Measurements from ENCODE around the gene SEPTIN8.

Gene SEPTIN8

GRCh38 chr5:132812123-132812765, 35.2 kb upstream of the SEPTIN8 start:
- Histone ChIP-seq H3K36me3 (ENCODE audit: control insufficient read depth in 2 of 2, insufficient read depth in 1 of 2, low read length in 2 of 2) (no peaks in the 10 kb centered on the region), H3K27ac (ENCODE audit: extremely low read depth, low read depth, low read length) (no peak overlapping the region), H3K4me1 (ENCODE audit: control insufficient read depth, insufficient read depth, low read length) (peaks cover 14% of the 10 kb centered on the region), H3K9me3 (ENCODE audit: control insufficient read depth, insufficient read depth, low read depth, low read length) (no peaks in the 10 kb centered on the region), H3K4me3 (ENCODE audit: low read depth, low read length) (no peak overlapping the region; the same call in 1 of the 2 replicates)
- TF ChIP-seq ZNF610 (tag by site-specific recombination; IDR thresholded peaks at IDR 0.05; ENCODE audit: borderline replicate concordance) (no peak), ZNF292 (tag by site-specific recombination; IDR thresholded peaks at IDR 0.05; ENCODE audit: borderline replicate concordance, low read depth) (no peak), ZNF350 (tag by site-specific recombination; IDR thresholded peaks at IDR 0.05) (no peak), SP3 (tag by site-specific recombination; IDR thresholded peaks at IDR 0.05) (no peak), RBAK (tag by site-specific recombination; IDR thresholded peaks at IDR 0.05) (no peak), ZNF24 (tag by site-specific recombination; IDR thresholded peaks at IDR 0.05) (no peak), KLF1 (tag by site-specific recombination; IDR thresholded peaks at IDR 0.05) (no peak), ZNF768 (tag by site-specific recombination; IDR thresholded peaks at IDR 0.05) (no peak), HIC1 (tag by site-specific recombination; IDR thresholded peaks at IDR 0.05) (no peak), ZNF449 (tag by site-specific recombination; IDR thresholded peaks at IDR 0.05) (no peak), ZNF223 (tag by site-specific recombination; IDR thresholded peaks at IDR 0.05) (no peak), ZBTB49 (tag by site-specific recombination; IDR thresholded peaks at IDR 0.05; ENCODE audit: low read depth) (no peak), ZSCAN18 (tag by site-specific recombination; IDR thresholded peaks at IDR 0.05) (no peak), ZNF23 (tag by site-specific recombination; IDR thresholded peaks at IDR 0.05; ENCODE audit: borderline replicate concordance) (no peak)
- POLR2A ChIA-PET: no interaction called here
- CTCF ChIA-PET: interaction anchor here (0.6 to 0.7 kb wide), 2 partner anchors 8 to 287 kb away, joined by 3 read pairs; no protein-coding TSS in a partner anchor

GRCh38 chr5:132810605-132811004, 33.6 kb upstream of the SEPTIN8 start:
- H3K27ac ChIP-seq (ENCODE audit: extremely low read depth, low read depth, low read length): no peak overlapping the region
- POLR2A ChIA-PET: no interaction called here
- no peaks in the 10 kb centered on the region for H3K36me3 ChIP-seq (ENCODE audit: control insufficient read depth in 2 of 2, insufficient read depth in 1 of 2, low read length in 2 of 2)
- H3K4me1 ChIP-seq (ENCODE audit: control insufficient read depth, insufficient read depth, low read length): peaks cover 8% of the 10 kb centered on the region; the same call in 1 of the 2 replicates
- no peak overlapping the region for H3K4me3 ChIP-seq (ENCODE audit: low read depth, low read length)
- TF ChIP-seq BCL6B (tag by site-specific recombination; IDR thresholded peaks at IDR 0.05): no peak
- no peak for TF ChIP-seq ZNF530 (tag by site-specific recombination; IDR thresholded peaks at IDR 0.05; ENCODE audit: low read depth)
- TF ChIP-seq ZNF112 (tag by site-specific recombination; IDR thresholded peaks at IDR 0.05): no peak
- no peak for TF ChIP-seq ZNF707 (tag by site-specific recombination; IDR thresholded peaks at IDR 0.05)
- TF ChIP-seq BCL11B (tag by site-specific recombination; IDR thresholded peaks at IDR 0.05; ENCODE audit: low read depth): no peak
- no peak for TF ChIP-seq ZNF394 (tag by site-specific recombination; IDR thresholded peaks at IDR 0.05; ENCODE audit: borderline replicate concordance)
- TF ChIP-seq ZNF473 (tag by site-specific recombination; IDR thresholded peaks at IDR 0.05): no peak
- TF ChIP-seq ZNF433 (tag by site-specific recombination; IDR thresholded peaks at IDR 0.05; ENCODE audit: low read depth): no peak
- TF ChIP-seq GLI2 (tag by site-specific recombination; IDR thresholded peaks at IDR 0.05; ENCODE audit: borderline replicate concordance, low read depth): no peak
- TF ChIP-seq ZNF585B (tag by site-specific recombination; IDR thresholded peaks at IDR 0.05): no peak
- TF ChIP-seq ZNF24 (tag by site-specific recombination; IDR thresholded peaks at IDR 0.05): no peak
- no peak for TF ChIP-seq YY1 (tag by site-specific recombination; IDR thresholded peaks at IDR 0.05)
- TF ChIP-seq ZBTB21 (tag by site-specific recombination; IDR thresholded peaks at IDR 0.05): no peak
- CTCF ChIA-PET: interaction anchor here (0.6 to 4.0 kb wide), 4 partner anchors 9 to 158 kb away, joined by 3 to 36 read pairs (median 6); no protein-coding TSS in a partner anchor
- no peaks in the 10 kb centered on the region for H3K9me3 ChIP-seq (ENCODE audit: control insufficient read depth, insufficient read depth, low read depth, low read length)
